Gastroesophageal sphincter (tissue), 3 donors: ENCODE results near the gene ARID5B.

Experiments
- EP300 ChIP-seq: sonication (generic); formaldehyde crosslinking; IDR thresholded peaks from one replicate; pipeline ENCODE4 v1.6.1; 2017; ENCODE audit warnings: antibody characterized with exemption, mild to moderate bottlenecking
- POLR2A ChIP-seq, 2 donors: fragments of 450-650 bp; IDR thresholded peaks; one replicate each; pipeline ENCODE4 v1.6.1; 2017; ENCODE audit warnings: antibody characterized with exemption in 2 of 2, mild to moderate bottlenecking in 2 of 2, moderate library complexity in 1 of 2
- POLR2AphosphoS5 ChIP-seq: sonication (generic); formaldehyde crosslinking; IDR thresholded peaks from one replicate; pipeline ENCODE4 v1.6.1; 2017; ENCODE audit warnings: antibody characterized with exemption
- TF ChIP-seq, protein P1 (sequence below), 4 experiments: fragments of 200-600 bp in 2 of 4; fragments of 450-650 bp in 2 of 4; sonication (generic) in 1 of 4; IDR thresholded peaks; one replicate each; pipeline ENCODE4 v1.5.1; 2017 to 2019; ENCODE audit warnings: antibody characterized with exemption in 4 of 4, mild to moderate bottlenecking in 2 of 4, moderate library complexity in 2 of 4

- TF ChIP-seq, protein P1, sequence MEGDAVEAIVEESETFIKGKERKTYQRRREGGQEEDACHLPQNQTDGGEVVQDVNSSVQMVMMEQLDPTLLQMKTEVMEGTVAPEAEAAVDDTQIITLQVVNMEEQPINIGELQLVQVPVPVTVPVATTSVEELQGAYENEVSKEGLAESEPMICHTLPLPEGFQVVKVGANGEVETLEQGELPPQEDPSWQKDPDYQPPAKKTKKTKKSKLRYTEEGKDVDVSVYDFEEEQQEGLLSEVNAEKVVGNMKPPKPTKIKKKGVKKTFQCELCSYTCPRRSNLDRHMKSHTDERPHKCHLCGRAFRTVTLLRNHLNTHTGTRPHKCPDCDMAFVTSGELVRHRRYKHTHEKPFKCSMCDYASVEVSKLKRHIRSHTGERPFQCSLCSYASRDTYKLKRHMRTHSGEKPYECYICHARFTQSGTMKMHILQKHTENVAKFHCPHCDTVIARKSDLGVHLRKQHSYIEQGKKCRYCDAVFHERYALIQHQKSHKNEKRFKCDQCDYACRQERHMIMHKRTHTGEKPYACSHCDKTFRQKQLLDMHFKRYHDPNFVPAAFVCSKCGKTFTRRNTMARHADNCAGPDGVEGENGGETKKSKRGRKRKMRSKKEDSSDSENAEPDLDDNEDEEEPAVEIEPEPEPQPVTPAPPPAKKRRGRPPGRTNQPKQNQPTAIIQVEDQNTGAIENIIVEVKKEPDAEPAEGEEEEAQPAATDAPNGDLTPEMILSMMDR (IDR thresholded peaks at IDR 0.05): no peak
- TF ChIP-seq POLR2A (IDR thresholded peaks at IDR 0.05): no peak
- TF ChIP-seq POLR2AphosphoS5: no peak
- TF ChIP-seq EP300: no peak
Measured at GRCh38 chr10:61986382-61986781, 84.9 kb downstream of the ARID5B start.
